HG03354 (cell line): Measurements from ENCODE around the gene FGFR3.

Experiments used
- ATAC-seq: cut with Tn5 transposase; IDR thresholded peaks from one replicate; pipeline ENCODE4 v1.9.1; 2021; ENCODE audit warnings: mild to moderate bottlenecking; ENCODE audit not compliant: unreplicated experiment, poor library complexity, severe bottlenecking

Gene FGFR3

DNA sequence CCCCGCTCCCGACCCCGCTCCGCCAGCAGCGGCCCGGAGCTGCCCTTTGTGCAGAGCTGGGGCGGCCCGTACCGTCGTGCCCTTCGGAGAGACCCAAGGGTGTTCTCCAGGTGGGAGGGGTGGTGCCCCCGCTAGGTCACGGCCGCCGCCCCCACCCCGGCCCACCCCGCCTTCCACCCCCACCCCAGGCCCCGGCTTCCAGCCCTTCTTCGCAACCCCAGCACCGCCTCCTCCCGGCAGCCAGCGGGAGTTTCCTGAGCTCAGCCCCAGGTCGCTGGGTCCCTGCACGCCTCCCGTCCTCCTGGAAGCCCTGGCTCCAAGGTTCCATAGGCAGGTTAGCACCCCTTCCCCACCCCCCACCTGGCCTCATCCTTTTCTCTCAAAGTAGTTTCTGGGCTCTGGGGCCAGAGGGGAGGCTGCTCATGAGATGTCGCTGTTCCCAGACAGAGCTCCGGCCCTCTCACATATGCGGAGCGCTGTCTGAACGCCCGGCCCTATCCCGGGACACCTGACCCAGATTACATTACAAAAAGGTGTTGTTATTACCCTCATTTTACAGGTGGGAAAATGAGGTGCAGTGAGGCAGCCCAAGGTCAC, 25.2 kb upstream of the FGFR3 start:
- ATAC-seq, result no peak

DNA sequence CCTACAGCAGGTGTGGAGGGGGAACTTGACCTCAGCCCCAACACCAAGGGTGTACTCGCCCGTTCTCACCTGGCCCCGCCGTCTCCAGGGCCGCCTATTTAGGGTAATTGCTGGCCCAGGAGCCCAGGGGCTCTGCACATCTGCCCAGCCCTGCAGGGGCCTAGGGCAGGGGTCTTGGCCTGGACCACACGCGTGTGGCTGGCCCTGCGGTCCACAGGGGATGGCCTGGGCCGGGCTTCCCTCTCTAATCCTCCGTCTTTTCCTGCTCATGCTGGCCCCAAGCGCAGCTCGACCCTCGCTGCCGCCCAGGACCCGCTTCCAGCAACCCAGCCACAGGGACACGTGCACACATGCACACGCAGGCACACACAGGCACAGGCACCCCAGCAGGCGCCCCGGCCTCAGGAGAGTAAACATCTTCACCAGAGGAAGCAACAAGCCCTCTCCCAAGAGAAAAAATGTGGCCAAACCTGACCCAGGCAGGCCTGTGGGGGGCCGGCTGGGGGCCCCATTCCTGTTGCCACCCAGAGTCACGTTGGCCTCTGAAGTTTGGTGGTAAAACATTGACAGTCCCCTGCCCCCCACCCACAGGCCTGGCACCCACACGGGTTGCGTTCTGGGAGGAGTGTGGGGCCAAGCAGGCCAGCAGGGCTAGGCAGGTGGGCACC, 24.6 kb upstream of the FGFR3 start:
- ATAC-seq, result no peak

DNA sequence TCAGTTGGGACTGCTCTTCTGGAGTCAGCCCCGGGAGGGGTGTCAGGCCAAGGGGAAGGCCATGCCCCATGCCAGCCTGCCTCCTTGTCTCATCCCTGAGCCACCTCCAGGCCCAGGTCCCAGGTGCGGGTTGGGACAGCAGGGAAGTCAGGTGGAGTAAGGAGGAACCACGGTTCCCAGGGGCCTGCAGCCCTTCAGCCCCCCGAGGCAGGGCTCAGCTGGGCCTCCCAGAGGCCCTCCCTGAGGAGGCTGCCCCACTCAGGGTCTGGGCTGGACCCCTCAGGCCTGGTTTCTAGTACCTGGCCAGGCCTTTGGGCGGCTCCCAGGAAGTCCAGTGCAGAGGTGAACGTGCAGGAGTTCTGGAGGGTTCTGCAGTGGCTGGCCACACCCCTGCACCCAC, 23.4 kb upstream of the FGFR3 start:
- no peak for ATAC-seq

DNA sequence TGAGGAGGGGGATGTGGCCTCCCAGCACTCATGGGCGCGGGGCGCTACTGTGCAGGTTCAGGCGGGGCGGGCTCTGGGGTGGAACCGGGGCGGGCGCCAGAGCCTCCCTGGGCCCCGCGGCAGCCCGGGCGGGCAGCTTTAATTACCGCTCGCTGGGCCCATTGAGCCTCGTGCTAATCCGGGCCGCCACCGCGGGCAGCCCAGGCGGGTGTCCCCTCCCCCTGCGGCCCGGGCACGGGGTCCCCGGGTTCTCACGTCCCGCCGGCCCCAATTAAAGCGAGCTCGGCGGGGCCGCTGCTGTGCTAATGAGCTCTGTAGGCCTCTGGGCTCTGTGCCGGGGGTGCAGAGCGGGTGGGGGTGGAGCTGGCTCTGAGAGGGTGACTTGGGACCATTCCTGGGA, 22.8 kb upstream of the FGFR3 start:
- ATAC-seq, result no peak

DNA sequence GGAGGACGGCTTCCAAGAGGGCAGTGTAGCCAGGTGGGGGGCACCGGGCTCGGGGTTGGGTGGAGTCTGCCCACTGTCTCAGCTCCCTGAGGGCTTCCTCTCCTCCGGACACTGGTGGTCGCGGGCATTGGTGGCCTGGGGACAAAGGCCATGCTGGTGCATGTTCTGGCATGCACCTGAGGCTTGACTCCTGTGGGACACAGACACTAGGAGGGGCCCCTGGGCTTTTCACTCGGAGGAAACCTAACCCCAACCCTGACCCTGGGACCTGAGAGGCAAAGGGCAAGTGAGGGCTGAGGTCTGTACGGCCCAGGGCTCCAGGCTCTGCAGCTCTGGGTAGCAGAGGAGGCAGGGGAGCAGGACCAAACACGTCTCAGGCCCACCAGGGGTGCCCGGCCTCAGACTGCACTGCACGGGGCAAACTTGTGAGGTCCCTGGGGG, 22.3 kb upstream of the FGFR3 start:
- ATAC-seq, result no peak

DNA sequence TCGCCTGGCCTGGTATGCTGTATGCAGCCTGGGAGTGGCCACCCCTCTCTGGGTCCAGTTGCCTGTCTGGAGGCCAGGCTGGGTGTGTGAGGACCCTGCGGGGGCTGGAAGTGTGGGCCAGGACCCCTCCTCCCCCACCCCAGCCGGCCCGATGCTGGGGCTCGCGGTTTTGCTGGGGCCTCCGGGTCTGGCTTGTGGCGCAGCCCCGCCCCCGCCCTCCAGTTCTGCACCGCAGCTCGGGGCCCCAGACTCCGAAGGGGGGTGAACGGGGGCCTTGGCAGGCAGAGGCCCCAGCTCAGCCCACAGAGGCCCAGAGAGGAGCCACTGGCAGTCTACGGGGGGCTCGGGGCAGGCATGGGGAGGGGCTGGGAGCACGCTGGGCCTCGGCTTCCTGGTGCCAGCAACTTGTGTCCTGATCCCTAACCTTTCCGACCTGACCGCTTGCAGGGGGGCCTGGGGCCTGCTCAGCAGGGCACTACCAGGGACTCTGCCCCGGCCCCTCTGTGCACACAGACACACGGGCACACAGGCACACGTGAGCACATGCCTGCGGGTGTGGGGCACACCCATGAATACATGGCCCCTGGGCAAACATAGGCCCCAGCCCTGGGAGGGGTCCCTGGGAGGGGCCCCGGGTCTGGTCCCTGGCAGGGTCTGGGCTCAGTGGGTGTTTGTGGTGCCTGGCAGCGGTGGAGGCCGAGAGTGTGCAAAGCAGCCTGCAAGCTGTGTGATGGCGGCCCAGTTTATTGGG, 21.4 kb upstream of the FGFR3 start:
- no peak for ATAC-seq

DNA sequence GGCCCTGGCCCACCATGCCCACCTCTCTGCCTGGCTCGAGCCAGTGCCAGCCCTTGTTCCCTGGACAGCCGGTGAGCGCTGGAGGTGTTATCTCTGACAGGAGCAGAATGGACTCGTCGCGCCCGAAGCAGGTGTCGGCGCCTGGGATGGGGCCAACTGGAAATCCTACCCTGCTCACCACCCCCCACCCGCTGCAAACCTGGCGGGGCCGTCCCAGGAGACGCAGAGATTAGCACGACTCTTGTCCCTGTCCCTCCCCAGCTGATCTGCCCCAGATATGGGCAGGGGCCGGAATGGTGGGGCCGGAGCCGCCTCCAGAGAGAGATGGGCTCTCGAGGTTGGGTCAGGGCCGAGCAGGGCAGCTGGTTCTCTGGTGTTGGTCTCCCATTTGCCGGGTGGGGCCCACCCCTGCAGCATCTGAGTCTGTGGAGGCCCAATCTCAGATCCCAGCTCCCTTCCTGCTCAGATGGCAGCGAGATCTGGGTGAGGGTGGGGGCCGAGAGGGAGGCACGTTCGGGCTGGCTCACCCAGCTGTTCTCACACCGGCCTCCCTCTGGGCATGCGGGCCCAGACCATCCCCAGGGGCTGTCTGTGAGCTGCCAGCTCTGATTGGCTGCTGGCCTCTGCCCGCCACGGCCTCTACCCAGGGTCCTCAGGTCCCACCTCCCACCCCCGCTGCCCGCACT, 20.1 kb upstream of the FGFR3 start:
- no peak for ATAC-seq

DNA sequence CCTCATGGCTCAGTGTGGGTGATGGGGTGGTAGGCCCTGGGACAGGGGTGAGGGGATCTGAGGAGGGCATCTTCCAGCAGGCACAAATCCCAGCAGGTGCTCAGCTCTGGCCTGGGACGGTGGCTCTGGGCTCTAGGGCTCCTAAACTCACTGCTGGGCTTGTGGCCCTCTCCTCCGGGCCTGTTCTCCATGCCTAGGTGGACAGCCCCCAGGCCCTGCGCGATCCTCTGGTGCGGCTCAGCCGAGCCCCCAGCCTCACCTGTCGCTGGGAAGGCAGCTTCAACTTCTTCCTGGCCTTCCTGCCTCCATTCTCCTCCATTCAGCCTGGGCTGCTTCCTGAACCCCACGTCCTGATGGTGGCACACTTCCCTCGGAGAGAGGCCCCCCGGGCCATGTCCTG, 19.3 kb upstream of the FGFR3 start:
- ATAC-seq, result no peak

DNA sequence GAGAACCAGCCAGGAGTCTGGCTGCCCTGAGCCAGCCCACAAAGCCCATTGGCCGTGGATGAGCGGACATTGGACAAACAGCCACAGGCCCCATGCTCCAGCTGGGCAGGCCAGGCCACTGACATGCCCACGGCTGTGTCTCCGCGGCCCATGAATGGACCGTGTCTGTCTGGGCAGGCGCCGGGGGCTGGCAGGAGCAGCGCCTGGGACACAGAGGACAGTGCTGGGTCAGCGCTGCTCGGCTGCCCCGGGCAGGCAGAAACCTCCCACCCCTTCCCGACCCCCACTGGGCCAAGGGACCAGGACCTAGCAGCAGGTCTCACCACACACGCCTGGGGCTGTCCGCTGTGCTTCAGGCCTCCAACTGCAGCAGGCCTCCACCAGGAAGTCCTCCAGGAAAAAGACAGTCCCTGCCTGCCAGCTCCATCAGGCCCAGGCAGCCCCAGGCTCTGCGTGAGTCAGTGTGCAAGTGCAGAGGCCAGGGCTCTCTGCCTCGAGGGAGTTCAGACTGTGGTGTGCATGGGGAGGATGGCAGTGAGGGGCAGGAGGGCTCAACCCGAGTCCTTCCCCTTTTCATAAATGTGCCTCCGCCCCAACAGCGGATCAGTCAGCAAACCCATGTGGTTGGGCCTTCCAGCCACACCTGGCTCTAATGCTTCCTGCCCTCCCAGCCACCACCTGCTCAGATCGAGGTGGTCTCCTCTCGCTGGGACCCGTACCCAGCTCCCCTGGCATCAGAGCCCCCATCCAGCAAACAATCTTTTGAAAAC, 17.2 kb upstream of the FGFR3 start:
- ATAC-seq, result no peak

DNA sequence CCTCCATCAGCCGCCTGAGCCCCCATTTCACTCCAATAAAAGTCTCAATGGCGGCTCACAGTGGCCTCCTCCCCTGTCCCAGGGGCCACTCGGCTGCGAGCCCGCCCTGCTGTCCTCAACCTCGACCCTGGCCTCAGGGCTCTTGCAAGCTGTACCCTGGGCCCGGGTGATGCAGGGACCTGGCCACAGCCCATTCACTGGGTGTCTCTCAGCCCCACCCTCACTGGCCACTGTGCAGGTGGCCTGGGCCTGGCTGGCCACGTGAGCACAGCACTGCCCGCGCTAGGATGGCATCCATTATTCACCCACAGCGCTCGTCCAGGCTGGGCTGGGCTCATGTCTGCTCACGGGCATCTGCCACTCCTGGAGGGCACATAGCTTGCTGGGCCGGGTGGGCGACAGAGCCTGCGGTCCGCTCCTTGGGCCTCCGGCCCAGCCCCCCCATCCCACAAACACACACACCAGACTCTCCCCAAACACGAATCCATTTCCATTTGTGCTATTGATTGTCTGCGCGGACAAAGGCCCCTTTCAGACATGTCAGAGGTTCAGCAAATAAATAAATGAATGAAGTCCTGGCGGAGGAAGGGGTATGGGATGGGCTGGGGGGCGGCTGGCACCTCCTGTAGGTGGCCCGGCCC, 16.5 kb upstream of the FGFR3 start:
- no peak for ATAC-seq

DNA sequence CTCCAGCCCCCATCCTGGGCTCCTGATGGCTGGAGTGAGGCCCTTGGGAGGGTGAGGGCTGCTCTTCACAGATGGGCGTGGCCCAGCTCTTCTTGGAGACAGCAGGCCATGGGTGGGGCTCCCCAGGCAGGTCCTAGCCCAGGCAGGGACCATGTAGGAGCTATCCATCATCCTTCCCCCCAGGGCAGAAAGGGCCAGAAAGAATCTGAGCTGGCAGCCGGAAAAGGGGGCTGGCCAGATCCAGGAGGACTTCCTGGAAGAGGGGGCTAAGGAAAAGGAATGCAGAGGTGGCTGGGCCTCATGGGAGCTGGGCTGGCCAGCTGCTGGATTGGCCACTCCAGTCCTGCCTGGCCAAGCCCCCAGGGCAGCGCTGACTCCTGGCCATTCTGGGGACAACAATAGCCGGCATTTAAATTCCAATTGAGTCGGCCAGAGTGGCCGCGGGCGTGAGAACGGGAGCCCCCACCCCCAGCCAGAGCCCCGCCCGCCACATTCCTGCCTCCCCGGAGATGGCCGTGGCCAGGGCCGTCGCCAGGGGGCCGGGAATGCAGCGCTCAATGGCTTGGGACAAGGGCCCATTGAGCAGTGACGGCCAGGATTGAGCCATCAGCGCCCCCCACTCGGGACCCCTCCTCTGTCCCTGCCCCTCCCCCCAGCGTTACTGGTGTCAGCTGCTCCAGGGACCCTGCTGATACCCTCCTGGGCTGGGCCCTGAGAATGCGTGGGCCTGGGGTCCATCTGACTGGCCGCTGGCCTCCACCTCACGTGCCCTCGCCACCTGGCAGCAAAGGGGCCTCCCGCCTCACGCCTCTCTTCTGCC, 15.1 kb upstream of the FGFR3 start:
- ATAC-seq, result no peak

DNA sequence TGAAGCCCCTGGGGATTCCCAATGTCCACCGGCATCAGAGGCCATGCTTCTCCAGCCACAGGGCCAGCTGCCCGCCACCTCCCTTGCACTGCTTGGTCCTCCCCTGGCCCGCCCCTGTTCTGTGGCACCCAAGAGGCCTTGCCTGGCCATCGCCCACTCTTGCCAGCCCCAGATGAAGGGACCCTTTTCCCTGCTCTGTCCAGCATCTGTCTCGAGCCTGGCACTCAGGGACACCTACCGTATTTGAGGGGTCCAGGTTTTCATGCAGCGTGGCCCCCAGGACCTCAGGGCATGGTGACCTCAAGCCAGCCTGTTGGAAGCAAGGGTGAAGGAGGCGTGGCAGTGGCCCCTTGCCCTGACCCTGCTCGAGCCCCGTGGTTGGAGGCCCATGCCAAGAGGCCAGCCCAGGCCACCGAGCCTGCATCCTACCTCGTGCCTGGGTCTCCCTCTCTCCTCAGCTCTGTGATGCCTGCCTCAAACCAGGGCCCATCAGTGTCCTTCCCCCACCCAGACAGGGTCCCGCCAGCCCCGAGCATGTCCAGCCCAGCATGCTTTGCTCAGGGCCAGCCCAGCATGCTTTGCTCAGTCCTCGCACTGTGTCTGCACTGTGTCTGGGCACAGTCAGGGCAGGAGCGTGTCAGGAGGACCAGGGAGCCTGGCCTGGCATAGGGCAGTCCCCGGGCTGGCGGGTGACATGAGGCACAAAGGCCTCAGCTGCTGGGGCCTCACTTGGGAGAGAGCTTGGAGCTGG, 14.3 kb upstream of the FGFR3 start:
- ATAC-seq, result no peak

DNA sequence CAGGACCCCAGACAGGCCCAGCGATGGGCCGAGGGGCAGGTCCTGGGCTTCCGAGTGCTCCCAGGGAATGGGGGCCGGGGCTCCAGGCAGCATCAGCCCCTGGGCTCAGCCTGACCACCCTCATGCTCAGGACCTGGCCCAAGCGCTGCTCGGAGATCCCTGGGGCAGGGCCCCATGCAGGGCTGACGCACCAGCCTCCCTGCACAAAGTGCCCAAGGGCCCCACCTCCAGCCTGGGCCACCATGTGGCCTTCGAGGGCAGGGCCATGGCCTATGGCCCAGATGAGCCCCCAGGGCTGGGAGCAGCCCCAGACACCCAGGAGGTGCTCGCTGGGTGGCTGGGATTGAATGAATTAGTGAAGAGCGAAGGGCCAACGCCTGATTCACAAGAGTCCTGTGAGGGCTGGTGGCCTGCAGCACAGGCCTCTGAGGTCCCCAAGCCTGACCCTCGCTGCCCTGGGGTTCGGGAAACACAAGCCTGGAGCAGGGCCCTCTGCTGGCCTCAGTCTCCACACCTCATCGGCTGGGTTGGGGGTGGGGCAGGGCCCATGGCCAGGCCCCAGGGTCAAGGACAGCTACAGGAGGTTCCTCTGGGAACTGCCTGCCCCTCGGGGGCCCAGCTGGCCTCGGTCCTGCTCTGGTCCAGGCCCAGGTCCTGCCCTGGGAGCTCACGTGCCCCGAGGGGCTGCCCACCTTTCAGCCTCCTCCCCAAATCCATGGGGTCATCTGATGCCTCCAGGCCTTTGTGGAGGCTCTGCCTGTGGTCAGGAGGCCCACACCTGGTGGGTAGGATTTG, 13.3 kb upstream of the FGFR3 start:
- ATAC-seq, result no peak

DNA sequence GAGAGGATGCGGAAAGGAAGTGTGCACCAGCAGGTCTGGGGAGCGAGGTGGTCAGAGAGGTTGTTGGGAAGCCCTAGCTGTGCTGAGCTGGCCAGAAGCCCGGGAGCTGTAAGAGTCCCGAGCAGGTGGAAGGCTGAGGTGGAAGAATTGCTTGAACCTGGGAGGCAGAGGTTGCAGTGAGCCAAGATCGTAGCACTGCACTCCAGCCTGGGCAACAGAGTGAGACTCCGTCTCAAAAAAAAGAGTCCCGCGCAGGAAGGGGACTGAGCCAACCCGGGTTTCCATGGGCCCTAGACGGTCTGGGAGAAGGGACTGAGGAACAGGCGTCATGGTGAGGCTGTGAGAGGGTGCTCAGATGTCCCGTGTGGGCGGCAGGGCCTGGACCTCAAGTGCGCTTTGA, 12.7 kb upstream of the FGFR3 start:
- no peak for ATAC-seq

DNA sequence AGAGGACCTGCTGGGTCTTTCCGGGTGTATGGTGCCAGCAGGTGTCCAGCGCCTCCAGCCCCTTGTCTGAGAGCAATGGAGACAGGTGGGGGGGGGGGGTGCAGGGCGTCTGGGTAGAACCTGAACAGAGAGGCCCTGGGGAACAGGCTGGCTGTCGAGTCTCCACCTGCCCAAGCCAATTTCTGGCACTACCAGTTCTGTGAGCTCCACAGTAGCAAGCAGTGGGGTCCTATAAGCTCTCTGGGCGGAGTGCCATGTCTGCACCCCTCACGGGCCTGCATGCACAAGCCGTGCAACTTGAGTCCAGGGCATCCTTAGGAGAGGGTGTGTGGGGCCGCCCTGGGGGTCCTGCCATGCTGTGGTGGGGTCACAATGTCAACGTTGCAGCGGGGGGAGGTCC, 10.1 kb upstream of the FGFR3 start:
- ATAC-seq, result no peak

DNA sequence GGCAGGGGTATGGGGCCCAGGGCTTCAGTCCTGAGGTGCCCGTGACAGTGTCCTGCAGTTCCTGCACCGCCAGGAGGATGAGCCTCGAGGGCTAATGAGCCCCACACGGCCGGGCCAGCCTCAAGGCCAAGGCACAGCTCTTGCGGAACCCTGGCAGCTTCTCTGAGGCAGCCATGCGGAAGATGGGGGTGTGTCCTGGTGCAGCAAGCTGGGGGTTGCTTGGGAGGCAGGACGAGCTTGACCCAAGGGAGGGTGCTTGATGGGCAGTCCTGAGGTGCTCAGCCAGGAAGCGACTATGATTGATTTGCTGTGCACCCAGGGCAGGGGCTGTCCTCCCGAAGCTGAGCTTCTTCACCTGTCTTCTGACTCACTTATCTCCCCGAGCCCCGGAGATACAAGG, 9.1 kb upstream of the FGFR3 start:
- ATAC-seq, result no peak

DNA sequence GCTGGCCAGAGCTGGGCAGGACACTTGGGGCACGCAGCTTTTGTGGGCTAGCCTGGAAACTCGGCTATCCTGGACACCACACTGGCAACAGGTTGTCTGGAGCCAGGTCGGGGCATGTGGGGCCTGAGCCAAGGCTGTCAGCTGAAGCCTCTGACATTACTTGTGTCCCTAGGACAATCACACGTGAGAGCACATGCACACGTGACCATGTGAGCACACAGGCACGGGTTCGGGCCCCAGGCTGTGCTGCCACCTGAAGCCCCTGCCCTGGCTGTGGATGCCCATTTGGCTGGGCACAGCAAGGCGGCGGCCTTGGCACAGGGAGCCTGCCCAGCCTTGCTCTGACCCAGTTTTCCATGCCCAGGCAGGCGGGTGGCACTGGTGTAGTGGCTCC, 8.7 kb upstream of the FGFR3 start:
- ATAC-seq, result no peak
